PC-3 (cell line): ENCODE data around the gene CD69. TPM values are rescaled to one million over a fixed set of nuclear protein-coding genes. Genes with fewer than 3 reads are reported as not detected.

Experiments used
- ATAC-seq: fragments of 200-7000 bp; cut with Tn5 transposase; 2 replicates; pipeline ENCODE4 v1.9.1; 2020; ENCODE audit warnings: mild to moderate bottlenecking, moderate library complexity
- BruUV-seq: library from RNA; stranded (reverse); fragments of 400-500 nt; replicated peaks from 2 replicates; lab custom pipeline; 2021; lab: Mats Ljungman, UMichigan
- CTCF ChIA-PET: fragments of 300-600 bp; sonication (Branson Sonifier 250); formaldehyde crosslinking; loops from one replicate; lab custom pipeline; 2022; ENCODE audit warnings: antibody characterized with exemption; lab: Charles Lee
- POLR2A ChIA-PET: fragments of 300-600 bp; sonication (Branson Sonifier 250); formaldehyde crosslinking; loops from one replicate; lab custom pipeline; 2022; ENCODE audit warnings: antibody characterized with exemption; ENCODE audit not compliant: unreplicated experiment; lab: Charles Lee
- DNase-seq: peaks from one replicate; pipeline ENCODE4 v3.0.0-alpha.2; 2015
- H2AFZ ChIP-seq: fragments of 300-600 bp; sonication (generic); 2 replicates; pipeline ENCODE4 v1.6.0; 2016; ENCODE audit warnings: antibody characterized with exemption, low read length
- H3F3A ChIP-seq: fragments of 300-600 bp; sonication (generic); one replicate; pipeline ENCODE4 v1.6.0; 2017; ENCODE audit warnings: antibody characterized with exemption, low read length, control low read depth, mild to moderate bottlenecking; ENCODE audit not compliant: unreplicated experiment
- H3K27ac ChIP-seq: fragments of 300-600 bp; sonication (generic); 2 replicates; pipeline ENCODE4 v1.5.1; 2016; ENCODE audit warnings: mild to moderate bottlenecking, low read length
- H3K27me3 ChIP-seq: fragments of 300-600 bp; sonication (generic); 2 replicates; pipeline ENCODE4 v1.6.1; 2016; ENCODE audit warnings: low read length, mixed read lengths
- H3K36me3 ChIP-seq: fragments of 300-600 bp; sonication (generic); 2 replicates; pipeline ENCODE4 v1.6.1; 2016; ENCODE audit warnings: low read depth, mixed run types, low read length, mixed read lengths
- H3K4me1 ChIP-seq: fragments of 300-600 bp; sonication (generic); 2 replicates; pipeline ENCODE4 v1.5.1; 2016; ENCODE audit warnings: low read length; ENCODE audit not compliant: insufficient read depth
- H3K4me2 ChIP-seq: fragments of 300-600 bp; sonication (generic); 2 replicates; pipeline ENCODE4 v1.6.0; 2016; ENCODE audit warnings: low read length
- H3K4me3 ChIP-seq: fragments of 300-600 bp; sonication (generic); 2 replicates; pipeline ENCODE4 v1.5.1; 2016; ENCODE audit warnings: mild to moderate bottlenecking, low read length, mixed read lengths
- H3K79me2 ChIP-seq: fragments of 300-600 bp; sonication (generic); 2 replicates; pipeline ENCODE4 v1.6.1; 2017; ENCODE audit warnings: low read length, mixed read lengths
- H3K9ac ChIP-seq: fragments of 300-600 bp; sonication (generic); 2 replicates; pipeline ENCODE4 v1.6.0; 2016; ENCODE audit warnings: mild to moderate bottlenecking, low read length
- H3K9me2 ChIP-seq: fragments of 300-600 bp; sonication (generic); replicated peaks from 2 replicates; pipeline ENCODE4 v1.6.1; 2016; ENCODE audit warnings: mixed run types, low read length, mixed read lengths
- H3K9me3 ChIP-seq: fragments of 300-600 bp; sonication (generic); 2 replicates; pipeline ENCODE4 v1.6.1; 2016; ENCODE audit warnings: low read length, mixed read lengths
- H4K20me1 ChIP-seq: fragments of 300-600 bp; sonication (generic); 2 replicates; pipeline ENCODE4 v1.6.1; 2016; ENCODE audit warnings: low read length, mixed read lengths
- CTCF ChIP-seq: fragments of 300-600 bp; sonication (generic); conservative IDR thresholded peaks from 2 replicates; pipeline ENCODE4 v1.5.1; 2017; ENCODE audit warnings: antibody characterized with exemption, low read depth, mild to moderate bottlenecking, low read length
- EZH2 ChIP-seq: fragments of 300-600 bp; sonication (generic); IDR thresholded peaks from one replicate; pipeline ENCODE4 v1.6.1; 2017; ENCODE audit warnings: antibody characterized with exemption, mild to moderate bottlenecking, low read length; ENCODE audit not compliant: unreplicated experiment
- EZH2phosphoT487 ChIP-seq: fragments of 300-600 bp; sonication (generic); IDR thresholded peaks from 2 replicates; pipeline ENCODE4 v1.6.1; 2018; ENCODE audit warnings: mild to moderate bottlenecking, antibody characterized with exemption, low read length, borderline replicate concordance
- intact Hi-C: fragments of 100-400 bp; cut with micrococcal nuclease; formaldehyde crosslinking; loops from 2 replicates; pipeline ENCODE4 v1.9.0; 2023
- total RNA-seq: library from RNA; depleted of rRNA; stranded (reverse); fragments of >200 nt; gene quantifications from 2 replicates; pipeline ENCODE4 v1.2.3, GENCODE V29; 2014

CD69 gene
- total RNA-seq, 1 experiment from 2014 or later: not detected

GRCh38 chr12:9776781-9777180 is 16.1 kb upstream of the CD69 start:
- Histone ChIP-seq H3K36me3 (no peaks in the 10 kb centered on the region), H3K27me3 (no peaks in the 10 kb centered on the region), H3F3A (no peaks in the 10 kb centered on the region), H3K4me2 (no peak overlapping the region), H3K4me3 (no peak overlapping the region), H3K9ac (no peak overlapping the region), H3K9me2 (no peaks in the 10 kb centered on the region), H4K20me1 (no peaks in the 10 kb centered on the region), H2AFZ (no peak overlapping the region), H3K27ac (no peak overlapping the region), H3K4me1 (peaks cover 10% of the 10 kb centered on the region; the same call in 1 of the 2 replicates), H3K79me2 (no peaks in the 10 kb centered on the region), H3K9me3 (no peaks in the 10 kb centered on the region)
- ChIA-PET CTCF (no interaction called here), POLR2A (no interaction called here)
- ATAC-seq (no peak), DNase-seq (peak; percentile 9)
- no peak for TF ChIP-seq EZH2
- no peak for TF ChIP-seq EZH2phosphoT487
- TF ChIP-seq CTCF: no peak
- no TSS peak for BruUV-seq
- intact Hi-C loops: no loop called here

- POLR2A ChIA-PET: no interaction called here
- Histone ChIP-seq H3K27ac (no peak overlapping the region), H3K4me1 (peaks cover 10% of the 10 kb centered on the region; the same call in 1 of the 2 replicates), H3K9me2 (no peaks in the 10 kb centered on the region), H3K27me3 (no peaks in the 10 kb centered on the region), H3K9me3 (no peaks in the 10 kb centered on the region), H3K79me2 (no peaks in the 10 kb centered on the region), H2AFZ (no peak overlapping the region), H3K4me2 (no peak overlapping the region), H3F3A (no peaks in the 10 kb centered on the region), H4K20me1 (no peaks in the 10 kb centered on the region), H3K4me3 (no peak overlapping the region), H3K36me3 (no peaks in the 10 kb centered on the region), H3K9ac (no peak overlapping the region)
- TF ChIP-seq CTCF (no peak), EZH2phosphoT487 (no peak), EZH2 (no peak)
- ATAC-seq (no peak), DNase-seq (no peak)
- CTCF ChIA-PET: interaction anchor here (0.6 kb wide), 1 partner anchor 416 kb away, joined by 3 read pairs; no protein-coding TSS in a partner anchor
- intact Hi-C loops: no loop called here
- no TSS peak for BruUV-seq
Observed at GRCh38 chr12:9773216-9773877, 12.6 kb upstream of the CD69 start.

- no peaks in the 10 kb centered on the region for H3K36me3 ChIP-seq
- H3K9ac ChIP-seq: no peak overlapping the region
- no peaks in the 10 kb centered on the region for H3K27me3 ChIP-seq
- no peaks in the 10 kb centered on the region for H3K79me2 ChIP-seq
- no peaks in the 10 kb centered on the region for H3F3A ChIP-seq
- no peaks in the 10 kb centered on the region for H4K20me1 ChIP-seq
- no TSS peak for BruUV-seq
- no peak for ATAC-seq
- no peak overlapping the region for H2AFZ ChIP-seq
- TF ChIP-seq CTCF (no peak), EZH2 (no peak), EZH2phosphoT487 (no peak)
- H3K9me3 ChIP-seq: no peaks in the 10 kb centered on the region
- H3K4me2 ChIP-seq: no peak overlapping the region
- POLR2A ChIA-PET: no interaction called here
- H3K9me2 ChIP-seq: no peaks in the 10 kb centered on the region
- intact Hi-C loops: no loop called here
- H3K4me3 ChIP-seq: no peak overlapping the region
- no peaks in the 10 kb centered on the region for H3K4me1 ChIP-seq
- no peak overlapping the region for H3K27ac ChIP-seq
- DNase-seq: no peak
- CTCF ChIA-PET: no interaction called here
Observed at GRCh38 chr12:9763025-9763424, 2.3 kb upstream of the CD69 start.
